Ammon's horn (tissue), 1 donor: Measurements from ENCODE around the gene RIPOR3.
"Not testable (repeated sequence)": the region's sequence is repeated elsewhere in the genome, so short reads cannot be mapped to it uniquely, and the experiment has no call there.

Experiments
- DNase-seq: peaks from one replicate; pipeline ENCODE4 v3.0.0-alpha.2; 2016; ENCODE audit warnings: low spot score

Gene RIPOR3

DNA sequence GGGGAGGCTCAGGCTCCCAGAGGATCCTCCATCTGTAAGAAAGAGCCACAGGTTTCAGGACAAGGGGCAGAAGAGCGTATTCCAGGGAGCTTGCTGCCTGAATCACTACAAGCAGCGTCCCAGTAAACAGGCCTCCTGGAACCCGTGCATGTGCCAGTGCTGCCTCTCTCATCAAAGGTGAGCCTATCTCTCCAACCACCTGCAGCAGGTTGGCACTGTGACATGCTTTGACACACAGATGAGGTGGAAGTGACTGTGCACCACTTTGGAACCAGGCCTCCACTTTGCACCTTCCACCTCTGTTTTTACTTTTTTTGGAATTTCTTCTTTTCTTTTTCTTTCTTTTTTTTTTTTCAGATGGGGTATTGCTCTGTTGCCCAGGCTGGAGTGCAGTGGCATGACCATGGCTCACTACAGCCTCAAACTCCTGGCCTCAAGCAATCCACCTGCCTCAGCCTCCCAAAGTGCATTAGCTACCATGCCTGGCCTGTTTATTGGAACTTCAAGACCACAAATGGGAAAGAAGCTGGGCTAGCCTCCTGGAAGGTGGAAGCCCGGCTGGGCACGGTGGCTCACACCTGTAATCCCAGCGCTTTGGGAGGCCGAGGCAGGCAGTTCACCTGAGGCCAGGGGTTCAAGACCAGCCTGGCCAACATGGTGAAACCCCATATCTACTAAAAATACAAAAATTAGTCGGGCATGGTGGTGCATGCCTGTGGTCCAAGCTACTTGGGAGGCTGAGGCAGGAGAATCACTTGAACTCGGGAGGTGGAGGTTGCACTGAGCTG is 12.5 kb upstream of the RIPOR3 start:
- not testable (repeated sequence) for DNase-seq

DNA sequence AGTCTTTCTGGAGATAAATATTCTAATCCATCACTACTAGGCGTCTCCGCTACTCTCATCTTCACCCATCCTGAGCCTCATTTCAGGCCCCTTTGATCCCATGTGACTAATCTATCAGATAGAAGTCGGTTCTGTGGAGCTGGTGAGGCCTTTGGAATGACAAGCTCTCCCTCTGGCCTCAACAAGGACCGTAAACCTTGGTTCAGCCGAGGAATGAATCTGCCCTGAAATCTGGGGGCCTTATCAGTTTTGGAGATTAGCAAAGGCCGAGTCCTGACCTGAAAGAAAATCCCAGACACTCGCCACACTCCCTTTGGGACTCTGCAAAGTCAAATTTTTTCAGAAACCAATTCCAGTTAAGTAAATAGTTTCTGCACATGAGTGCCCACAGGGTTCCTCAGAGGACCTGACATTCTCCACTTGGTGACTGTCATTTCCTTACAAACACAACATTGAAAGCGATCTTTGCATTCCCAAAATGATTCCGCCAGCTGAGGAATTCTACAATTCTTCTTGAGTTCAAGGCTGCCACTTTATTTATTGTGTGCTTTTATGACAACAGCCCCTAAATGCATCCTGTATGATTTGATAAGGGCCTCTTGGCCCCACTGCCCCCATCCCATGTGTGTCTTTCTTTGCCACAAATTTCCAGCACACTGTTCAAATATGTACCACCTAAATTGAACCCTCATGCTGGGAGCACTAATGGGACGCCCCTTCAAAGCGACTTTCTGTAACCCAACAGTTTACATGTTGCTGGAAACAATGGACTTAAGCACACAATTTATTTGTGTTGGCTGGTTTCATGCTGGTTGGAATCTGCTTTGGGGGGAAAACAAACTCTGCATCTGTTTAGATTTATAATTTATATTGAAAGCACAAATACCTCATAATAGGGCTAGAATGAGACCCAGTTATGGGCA is 10.0 kb upstream of the RIPOR3 start:
- no peak for DNase-seq

DNA sequence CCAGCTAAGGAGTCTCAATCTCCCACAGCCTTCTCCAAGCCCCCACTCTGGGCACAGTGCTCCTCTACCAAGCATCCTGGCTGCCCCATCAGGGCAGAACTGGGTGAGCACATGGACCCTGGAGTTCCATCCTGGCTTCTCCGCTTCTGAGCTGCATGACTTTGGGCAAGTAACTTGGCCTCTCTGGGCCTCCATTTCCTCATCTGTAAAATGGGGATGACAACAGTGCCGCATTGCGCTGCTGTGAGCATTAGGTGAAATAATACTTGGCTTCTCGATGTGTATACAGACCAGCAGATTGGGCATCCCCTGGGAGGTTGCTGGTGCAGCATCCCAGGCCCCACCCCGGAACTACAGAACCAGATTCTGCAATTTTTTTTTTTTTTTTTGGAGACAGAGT is 8.3 kb upstream of the RIPOR3 start:
- no peak for DNase-seq

DNA sequence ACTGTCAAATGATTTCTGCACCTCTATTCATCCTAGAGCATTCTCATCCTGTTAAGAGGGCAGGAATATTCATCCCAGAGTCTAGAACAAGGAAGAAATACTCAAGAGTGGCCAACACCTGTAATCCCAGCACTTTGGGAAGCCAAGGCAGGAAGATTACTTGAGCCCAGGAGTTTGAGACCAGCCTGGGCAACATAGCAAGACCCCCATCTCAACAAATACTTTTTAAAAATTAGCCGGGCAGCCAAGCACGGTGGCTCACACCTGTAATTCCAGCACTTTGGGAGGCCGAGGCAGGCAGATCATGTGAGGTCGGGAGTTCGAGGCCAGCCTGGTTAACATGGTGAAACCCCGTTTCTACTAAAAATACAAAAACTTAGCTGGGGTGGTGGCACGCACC is 6.9 kb upstream of the RIPOR3 start:
- DNase-seq = not testable (repeated sequence)

DNA sequence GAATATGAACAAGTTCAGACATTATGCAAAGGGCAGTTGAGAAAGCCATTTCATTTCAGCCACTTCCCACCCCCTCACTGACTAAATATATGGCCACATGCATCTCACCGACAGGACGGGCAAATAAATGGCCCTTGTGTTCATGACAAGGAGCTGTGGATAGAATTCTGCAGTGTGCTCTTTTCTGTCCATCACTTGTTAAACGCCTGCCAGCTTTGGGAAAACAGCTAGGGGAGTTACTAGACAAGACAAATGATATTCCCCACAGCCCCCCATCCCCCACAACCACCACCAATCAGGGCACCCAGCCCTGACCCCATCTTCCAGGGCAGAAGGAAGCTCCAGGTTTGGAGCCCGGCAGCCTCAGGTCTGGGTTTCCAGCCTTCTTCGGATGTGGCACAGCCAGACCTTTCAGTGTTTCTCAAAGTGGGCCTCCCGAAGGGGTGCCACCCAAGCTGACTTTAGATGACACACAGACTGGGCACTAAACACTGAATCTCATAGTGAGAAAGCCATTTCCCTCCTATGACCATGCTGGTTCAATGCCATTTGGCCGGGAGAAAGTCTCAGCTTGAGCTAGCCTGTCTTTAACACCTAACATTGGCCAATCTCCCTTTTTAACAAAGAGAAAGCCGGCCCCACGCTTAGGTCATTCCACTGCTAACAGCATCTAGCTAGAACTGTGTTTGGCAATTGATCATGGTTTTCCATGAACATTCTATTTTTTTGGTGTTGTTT is 4.0 kb upstream of the RIPOR3 start:
- DNase-seq = peak; percentile 13

DNA sequence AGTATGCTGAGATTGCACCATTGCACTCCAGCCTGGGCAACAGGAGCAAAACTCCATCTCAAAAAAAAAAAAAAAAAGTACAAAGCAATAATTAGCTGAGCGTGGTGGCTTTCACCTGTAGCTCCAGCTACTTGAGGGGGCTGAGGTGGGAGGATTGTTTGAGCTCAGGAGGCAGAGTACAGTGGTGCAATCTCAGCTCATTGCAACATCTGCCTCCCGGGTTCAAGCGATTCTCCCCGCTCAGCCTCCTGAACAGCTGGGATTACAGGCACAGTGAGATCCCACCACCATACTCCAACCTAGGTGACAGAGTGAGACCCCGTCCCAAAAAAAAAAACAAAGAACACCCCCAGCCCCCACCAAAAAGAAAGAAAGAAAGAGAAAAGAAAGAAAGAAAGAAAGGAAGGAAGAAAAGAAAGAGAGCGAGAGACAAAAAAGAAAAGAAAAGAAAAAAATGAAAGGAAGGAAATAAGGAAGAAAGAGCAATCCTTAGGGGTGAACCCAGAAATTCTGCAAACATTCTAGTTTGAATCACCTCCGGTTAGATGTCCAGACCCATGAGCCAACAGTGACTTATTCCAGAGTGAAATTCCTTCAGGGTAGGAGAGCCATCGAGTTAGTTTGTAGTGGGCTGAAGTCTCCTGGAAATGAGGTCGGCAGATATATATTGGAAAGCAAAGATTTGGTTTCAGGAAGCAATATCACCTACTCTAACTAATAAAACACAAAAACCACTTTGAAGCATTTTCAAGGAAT is 3.2 kb upstream of the RIPOR3 start:
- DNase-seq = no peak

DNA sequence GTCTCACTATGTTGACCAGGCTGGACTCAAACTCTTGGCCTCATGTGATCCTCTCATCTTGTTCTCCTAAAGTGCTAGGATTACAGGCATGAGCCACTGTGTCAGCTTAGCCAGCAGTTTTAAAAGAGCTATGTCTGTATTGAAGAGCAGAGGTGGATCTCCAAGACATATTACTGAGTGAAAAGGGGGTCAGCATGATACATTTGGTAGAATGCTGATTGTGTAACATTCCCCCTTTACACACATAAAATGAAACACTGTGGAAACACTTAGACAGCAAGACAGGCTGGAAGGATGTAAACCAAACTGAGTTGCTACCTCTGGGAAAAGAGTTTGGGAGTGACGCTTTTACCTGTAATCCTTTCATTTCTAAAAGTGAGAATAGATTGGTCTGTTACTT is 1.7 kb upstream of the RIPOR3 start:
- DNase-seq = no peak

DNA sequence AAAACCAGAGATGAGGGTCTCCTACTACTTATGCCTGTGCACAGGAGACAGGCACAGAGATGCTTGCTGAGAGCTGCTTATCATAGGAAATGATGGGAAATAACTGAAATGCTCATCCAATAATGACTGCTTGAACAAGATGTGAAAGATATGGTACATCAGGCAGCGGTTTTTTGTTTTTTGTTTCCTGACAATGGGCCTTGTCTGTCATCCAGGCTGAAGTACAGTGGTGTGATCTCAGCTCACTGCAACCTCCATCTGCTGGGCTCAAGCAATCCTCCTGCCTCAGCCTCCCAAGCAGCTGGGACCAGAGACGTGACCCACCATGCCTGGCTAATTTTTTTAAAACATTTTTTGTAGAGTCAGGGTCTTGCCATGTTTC is 1.2 kb upstream of the RIPOR3 start:
- DNase-seq = no peak

DNA sequence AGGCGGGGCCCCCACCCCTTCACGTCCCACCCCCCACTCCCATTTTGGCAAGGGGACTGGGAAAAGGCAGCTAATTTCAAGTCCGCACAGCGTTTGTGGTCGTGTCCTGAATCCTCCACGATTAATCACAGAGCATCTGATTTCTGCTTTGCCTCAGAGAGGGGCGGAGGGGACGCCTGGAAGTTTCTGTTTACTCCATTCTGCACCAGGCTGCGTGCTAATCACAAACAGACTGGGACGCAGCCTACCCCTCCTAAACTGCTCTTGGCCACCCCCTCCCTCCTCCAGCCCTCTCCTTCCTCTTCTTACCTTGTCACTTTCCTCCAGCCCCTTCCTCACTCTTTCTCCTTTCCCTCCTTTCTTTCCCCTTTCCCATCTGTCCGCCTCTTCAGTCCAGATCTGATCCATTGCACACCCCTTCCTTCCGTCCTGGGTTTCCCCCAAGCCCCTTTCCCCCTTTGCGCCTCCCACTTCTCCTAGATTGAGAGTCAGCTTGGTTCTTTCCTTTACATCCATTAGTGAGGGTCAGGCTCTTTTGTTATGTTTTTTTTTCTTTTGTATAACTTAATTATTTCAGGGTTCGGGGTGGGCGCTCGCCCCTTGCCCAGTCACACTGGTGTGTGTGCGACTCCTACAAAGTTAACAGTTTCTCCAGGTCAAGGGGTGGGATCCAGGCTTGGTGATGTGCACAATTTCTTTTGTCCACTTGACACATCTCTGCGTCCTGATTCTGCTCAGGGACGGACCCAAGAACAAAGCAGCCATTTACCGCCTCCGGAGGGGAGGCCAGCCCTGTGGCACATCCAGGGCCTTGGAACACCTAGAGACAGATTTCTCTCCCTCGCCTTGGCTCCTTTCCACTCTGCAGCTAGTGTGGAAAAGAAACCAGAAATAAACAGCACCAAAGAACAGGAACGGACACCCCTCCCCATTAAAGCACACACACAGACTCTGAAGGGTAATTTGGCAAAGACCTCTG is 520 bp upstream of the RIPOR3 start:
- DNase-seq = peak; percentile 23

DNA sequence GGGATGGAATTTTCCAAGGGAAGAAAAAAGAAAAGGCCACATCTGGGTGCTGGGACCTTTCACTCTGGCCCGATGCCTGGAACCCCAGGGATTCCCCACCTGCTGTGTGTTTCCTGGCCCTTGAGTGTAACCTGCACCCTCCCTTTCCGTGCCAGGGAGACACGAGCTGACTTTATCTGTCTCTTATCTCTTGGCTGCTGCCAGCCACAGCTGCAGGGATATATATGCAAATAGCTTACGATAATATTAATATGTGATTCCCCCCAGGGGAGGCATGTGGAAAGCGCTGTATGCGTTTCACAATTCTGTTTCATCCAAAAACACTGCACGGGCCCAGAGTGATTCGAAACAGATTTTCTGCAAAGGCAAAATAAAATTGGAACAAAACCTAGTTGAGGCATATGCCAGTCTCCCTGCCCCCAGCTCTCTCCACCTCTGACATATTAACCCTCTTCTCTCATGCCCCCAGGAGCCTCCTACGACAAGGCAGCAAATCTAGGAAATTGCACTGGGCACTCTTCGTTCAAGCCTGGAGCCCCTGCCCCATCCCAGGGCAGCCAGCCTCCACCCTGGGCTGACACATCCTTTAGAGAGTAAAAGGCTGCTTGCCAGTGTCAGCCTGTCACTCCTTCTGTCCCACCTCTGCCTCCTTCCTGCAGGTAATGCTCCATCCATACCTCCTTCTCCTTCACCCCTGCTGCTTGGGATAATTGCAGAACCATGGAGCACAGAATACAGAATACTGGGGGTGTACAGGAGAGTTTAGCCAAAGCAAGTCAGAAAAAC is 1.3 kb downstream of the RIPOR3 start:
- DNase-seq = no peak

DNA sequence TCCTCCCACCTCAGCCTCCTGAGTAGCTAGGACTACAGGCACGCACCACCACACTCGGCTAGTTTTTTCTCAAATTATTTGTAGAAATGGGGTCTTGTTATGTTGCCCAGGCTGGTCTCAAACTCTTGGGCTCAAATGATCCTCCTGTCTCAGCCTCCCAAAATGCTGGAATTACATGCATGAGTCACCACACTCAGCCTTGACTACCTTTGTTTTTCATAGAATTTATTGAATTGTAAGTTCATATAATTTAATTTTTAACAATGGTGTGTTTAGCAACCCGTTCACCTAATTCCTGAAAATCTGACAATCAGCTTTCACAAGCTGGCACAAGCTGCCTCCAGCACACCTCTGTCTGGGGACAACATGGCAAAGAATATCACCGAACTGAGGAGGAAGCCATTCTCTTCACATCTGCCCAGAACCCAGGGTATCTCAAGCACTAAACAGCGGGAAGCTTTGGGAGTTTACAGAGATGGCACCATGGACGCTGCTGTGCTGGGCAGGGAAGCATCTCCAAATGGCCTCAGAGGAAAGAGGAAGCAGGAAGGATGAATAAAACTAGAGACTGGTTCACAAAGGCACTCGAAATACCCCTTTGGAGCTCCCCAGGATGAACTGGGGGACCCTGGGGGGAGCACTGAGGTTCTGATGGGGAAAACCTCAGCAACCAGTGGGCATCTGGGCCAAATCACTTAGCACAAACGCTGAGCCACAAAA is 2.9 kb downstream of the RIPOR3 start:
- no peak for DNase-seq

DNA sequence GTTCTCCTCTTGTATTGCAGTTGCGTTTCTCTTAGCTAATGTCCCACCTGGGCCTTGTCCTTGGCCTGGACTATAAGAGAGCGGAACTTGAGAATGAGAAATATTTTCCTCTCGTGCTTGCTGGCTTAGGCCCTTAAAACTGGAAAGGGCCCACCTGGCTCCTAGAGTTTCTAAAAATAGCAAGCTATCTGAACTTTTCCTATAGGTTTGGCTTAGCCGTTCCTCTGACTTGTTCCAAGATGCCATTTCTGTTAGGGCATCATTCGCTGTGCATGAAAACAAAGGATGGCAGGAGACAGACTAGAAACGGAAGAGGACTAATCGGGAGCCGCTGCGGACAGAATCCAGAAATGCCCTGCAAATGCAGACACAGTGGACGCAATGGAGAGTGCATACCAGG is 4.5 kb downstream of the RIPOR3 start:
- no peak for DNase-seq

DNA sequence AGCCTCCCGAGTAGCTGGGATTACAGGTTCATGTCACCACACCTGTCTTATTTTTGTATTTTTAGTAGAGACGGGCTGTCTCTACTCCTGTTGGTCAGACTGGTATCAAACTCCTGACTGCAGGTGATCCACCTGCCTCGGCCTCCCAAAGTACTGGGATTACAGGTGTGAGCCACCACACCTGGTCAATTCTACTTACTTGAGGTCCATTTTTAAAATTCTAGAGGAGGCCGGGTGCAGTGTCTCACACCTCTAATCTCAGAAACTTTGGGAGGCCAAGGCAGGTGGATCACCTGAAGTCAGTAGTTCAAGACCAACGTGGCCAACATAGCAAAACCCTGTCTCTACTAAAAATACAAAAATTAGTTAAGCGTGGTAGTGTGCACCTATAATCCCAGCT is 7.8 kb downstream of the RIPOR3 start:
- DNase-seq = no peak

DNA sequence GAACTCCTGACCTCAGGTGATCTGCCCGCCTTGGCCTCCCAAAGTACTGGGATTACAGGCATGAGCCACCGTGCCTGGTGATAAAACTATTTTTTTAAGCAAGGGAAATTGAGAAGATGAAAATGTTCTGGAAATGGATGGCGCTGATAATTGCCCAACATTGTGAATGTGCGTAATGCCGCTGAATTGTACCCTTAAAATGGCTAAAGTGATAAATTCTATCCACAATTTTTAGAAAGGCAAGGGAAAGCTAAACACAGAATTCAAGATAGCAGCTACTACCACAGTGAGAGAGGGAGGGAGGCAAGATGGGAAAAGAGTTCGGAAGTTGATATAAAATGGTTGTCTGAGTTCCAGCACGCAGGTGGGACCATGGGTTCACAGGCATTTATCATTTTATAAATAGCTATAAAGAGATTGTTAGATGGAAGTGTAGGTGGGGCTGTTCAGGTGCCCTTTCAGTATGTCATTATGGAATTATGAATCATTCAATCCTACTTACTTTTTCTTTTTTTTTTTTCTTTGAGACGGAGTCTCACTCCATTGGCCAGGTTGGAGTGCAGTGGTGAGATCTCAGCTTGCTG is 8.3 kb downstream of the RIPOR3 start:
- DNase-seq = no peak

DNA sequence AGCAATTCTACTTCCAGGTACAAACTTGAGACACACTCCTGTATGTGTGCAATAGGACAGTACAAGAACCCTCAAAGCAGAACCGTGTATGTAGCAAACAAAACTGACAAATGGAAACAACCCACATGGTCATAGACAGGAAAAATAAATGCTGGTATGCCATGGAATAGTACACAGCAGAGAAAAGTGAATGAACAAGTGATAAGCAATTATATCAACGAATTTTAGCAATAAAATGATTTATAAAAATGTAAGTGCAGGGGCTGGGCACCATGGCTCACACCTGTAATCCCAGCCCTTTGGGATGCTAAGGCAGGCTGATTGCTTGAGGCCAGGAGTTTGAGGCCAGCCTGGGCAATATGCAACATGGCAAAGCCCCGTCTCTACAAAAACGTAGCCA is 9.3 kb downstream of the RIPOR3 start:
- DNase-seq = no peak

DNA sequence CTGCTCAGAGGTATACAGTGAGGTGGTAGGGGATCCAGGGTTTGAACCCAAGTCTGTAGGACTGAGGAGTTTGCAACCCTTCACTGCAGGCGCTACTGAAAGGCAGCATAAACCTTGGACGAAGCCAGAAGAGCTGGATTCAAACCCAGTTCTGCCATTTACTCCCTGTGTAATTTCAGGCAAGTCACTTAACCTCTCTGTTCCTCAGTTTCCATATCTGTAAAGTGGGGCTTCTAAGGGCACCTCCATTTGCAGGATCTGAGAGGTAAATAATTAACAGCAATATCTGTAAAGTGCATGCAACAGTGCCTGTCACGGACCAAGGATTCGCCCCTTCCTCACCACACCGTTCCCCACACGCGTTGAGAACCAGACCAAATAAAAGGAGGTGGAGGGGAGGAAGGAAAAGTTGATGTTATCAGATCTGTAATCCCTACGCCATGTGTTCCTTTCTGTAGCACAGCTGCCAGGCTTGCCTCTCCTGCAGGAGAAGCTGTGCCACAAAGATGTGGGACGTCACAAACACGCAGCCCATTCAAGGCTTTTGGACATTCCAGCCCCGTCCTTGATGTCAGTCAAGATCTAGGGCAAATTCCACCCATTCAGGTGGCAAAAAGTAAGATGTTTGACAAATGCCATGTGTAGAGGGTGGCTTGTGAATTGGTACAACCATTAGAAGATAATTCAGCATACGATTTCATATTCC is 9.8 kb downstream of the RIPOR3 start:
- no peak for DNase-seq

DNA sequence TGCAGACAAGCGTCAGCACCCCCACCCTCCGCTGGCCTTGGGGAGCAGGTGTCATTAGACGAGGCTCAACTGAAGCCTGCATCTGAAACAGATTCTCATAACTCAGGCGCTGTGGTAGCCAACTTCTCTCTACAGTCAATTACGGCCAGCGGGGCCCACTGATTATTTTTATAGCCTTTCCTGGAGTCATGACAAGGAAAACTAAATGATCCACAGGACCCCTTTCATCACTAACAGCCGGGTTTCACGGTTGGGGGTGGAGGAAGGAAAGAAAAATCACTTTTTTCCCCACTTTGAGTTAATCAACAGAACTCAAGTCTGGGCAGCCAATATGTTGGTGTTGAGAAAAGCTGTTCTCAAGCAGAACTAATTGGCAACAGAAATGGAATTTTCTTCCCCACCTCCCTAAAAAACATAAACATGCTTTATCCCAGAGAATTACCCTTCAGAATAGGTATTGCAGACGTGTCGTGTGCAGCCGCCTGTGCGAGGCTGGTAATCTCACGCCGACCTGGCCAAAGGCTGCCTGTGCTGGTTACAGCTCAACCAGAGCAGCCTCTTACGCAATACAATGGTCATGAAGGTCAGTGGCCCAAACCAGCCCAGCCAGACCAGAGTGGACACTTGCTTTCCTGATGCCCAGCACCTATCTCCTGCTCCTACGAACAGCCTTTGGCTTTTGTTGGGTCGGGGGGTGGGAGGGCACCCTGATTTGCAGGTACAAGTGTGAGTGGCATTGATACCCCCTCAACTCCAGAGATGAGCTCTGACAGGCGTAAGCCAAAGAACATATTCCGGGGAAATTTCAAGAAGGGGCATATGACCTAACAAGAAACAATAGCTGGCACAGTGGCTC is 11.0 kb downstream of the RIPOR3 start:
- no peak for DNase-seq
